MCF 10A (cell line): Measurements from ENCODE around the gene CAMP. TPM values are rescaled to one million over a fixed set of nuclear protein-coding genes. Genes with fewer than 3 reads are reported as not detected.

Source experiments
- BruUV-seq: library from RNA; stranded (reverse); fragments of 400-500 nt; replicated peaks from 2 replicates; lab custom pipeline; 2021; lab: Mats Ljungman, UMichigan
- CTCF ChIA-PET: fragments of 300-600 bp; sonication (Branson Sonifier 250); formaldehyde crosslinking; extraction: SDS; loops from one replicate; lab custom pipeline; 2021; ENCODE audit warnings: antibody characterized with exemption, inconsistent platforms; lab: Yijun Ruan, JAX
- POLR2A ChIA-PET: fragments of 300-600, 350-650 bp; sonication (Branson Sonifier 250); formaldehyde crosslinking; extraction: SDS; loops from one replicate; lab custom pipeline; 2020; ENCODE audit warnings: antibody characterized with exemption, inconsistent platforms; lab: Yijun Ruan, JAX
- DNase-seq: peaks from one replicate; pipeline ENCODE4 v3.0.0-alpha.2; 2018; ENCODE audit not compliant: unreplicated experiment
- H3K27ac Mint-ChIP-seq: one replicate; pipeline ENCODE4 v1.8.0; 2022; ENCODE audit warnings: mild to moderate bottlenecking, low read depth, mixed read lengths; ENCODE audit not compliant: unreplicated experiment
- H3K27me3 Mint-ChIP-seq: one replicate; pipeline ENCODE4 v1.8.0; 2022; ENCODE audit warnings: mixed read lengths; ENCODE audit not compliant: insufficient read depth, unreplicated experiment
- H3K36me3 Mint-ChIP-seq: one replicate; pipeline ENCODE4 v1.8.0; 2022; ENCODE audit warnings: mild to moderate bottlenecking, moderate library complexity, mixed read lengths; ENCODE audit not compliant: insufficient read depth, unreplicated experiment
- H3K4me1 Mint-ChIP-seq: one replicate; pipeline ENCODE4 v1.8.0; 2022; ENCODE audit warnings: mixed read lengths; ENCODE audit not compliant: insufficient read depth, unreplicated experiment
- H3K4me3 Mint-ChIP-seq: one replicate; pipeline ENCODE4 v1.8.0; 2022; ENCODE audit warnings: mild to moderate bottlenecking, moderate library complexity, mixed read lengths; ENCODE audit not compliant: unreplicated experiment
- H3K9me3 Mint-ChIP-seq: one replicate; pipeline ENCODE4 v1.8.0; 2022; ENCODE audit warnings: mixed read lengths; ENCODE audit not compliant: unreplicated experiment
- CTCF ChIP-seq: fragments of 200-600 bp; IDR thresholded peaks from one replicate; pipeline ENCODE4 v1.8.0; 2022; ENCODE audit warnings: antibody characterized with exemption, mild to moderate bottlenecking; ENCODE audit not compliant: unreplicated experiment
- intact Hi-C: fragments of 100-400 bp; cut with micrococcal nuclease; formaldehyde crosslinking; loops from 2 replicates; pipeline ENCODE4 v1.14.1; 2022
- microRNA-seq: library from miRNA; unstranded; fragments of <30 nt; microRNA quantifications from one replicate; pipeline ENCODE4 v1.2.0, GENCODE V29; 2022
- total RNA-seq: library from RNA; stranded (reverse); gene quantifications from 2 replicates; pipeline ENCODE4 v1.2.3, GENCODE V29; 2022

The CAMP gene
- total RNA-seq, 1 experiment from 2014 or later, result 0.72 TPM

GRCh38 chr3:48271763-48272498, 48.6 kb downstream of the CAMP start:
- ChIA-PET POLR2A (interaction anchor here (0.7 to 5.4 kb wide), 5 partner anchors 21 to 174 kb away, joined by 3 to 73 read pairs (median 4); partner anchors contain the start of genes ATRIP, CCDC51 and TMA7), CTCF (interaction anchor here (0.6 to 7.9 kb wide), 15 partner anchors 23 to 546 kb away, joined by 3 to 182 read pairs (median 4); partner anchors contain the start of genes CCDC51 and TMA7)
- H3K4me1 Mint-ChIP-seq, result peaks cover 29% of the 10 kb centered on the region
- intact Hi-C loops, result loop anchor here (2.0 kb wide), 1 partner anchor 129 kb away; no protein-coding TSS in a partner anchor
- H3K27me3 Mint-ChIP-seq, result no peaks in the 10 kb centered on the region
- TF ChIP-seq CTCF, result no peak
- H3K9me3 Mint-ChIP-seq, result no peaks in the 10 kb centered on the region
- no peak overlapping the region for H3K27ac Mint-ChIP-seq
- DNase-seq, result no peak
- BruUV-seq, result no TSS peak
- H3K4me3 Mint-ChIP-seq, result no peak overlapping the region
- H3K36me3 Mint-ChIP-seq, result no peaks in the 10 kb centered on the region

GRCh38 chr3:48273594-48274211, 50.4 kb downstream of the CAMP start:
- peak; percentile 74 for DNase-seq
- Mint-ChIP-seq H3K27me3 (no peaks in the 10 kb centered on the region), H3K4me1 (peaks cover 17% of the 10 kb centered on the region), H3K36me3 (peaks cover 6% of the 10 kb centered on the region), H3K9me3 (no peaks in the 10 kb centered on the region), H3K27ac (no peak overlapping the region), H3K4me3 (no peak overlapping the region)
- ChIA-PET POLR2A (interaction anchor here (0.7 to 2.9 kb wide), 10 partner anchors 14 to 1061 kb away, joined by 3 to 22 read pairs (median 4); partner anchors contain the start of genes ATRIP, CCDC51, PLXNB1 and TMA7), CTCF (interaction anchor here (0.5 to 3.7 kb wide), 10 partner anchors 74 to 1088 kb away, joined by 3 to 80 read pairs (median 4); no protein-coding TSS in a partner anchor)
- BruUV-seq, result no TSS peak
- TF ChIP-seq CTCF, result peak; percentile 85
- intact Hi-C loops, result loop anchor here (1.0 to 2.0 kb wide), 3 partner anchors 127 to 275 kb away; no protein-coding TSS in a partner anchor

- Mint-ChIP-seq H3K27me3 (no peaks in the 10 kb centered on the region), H3K9me3 (no peaks in the 10 kb centered on the region), H3K27ac (no peak overlapping the region), H3K4me1 (peaks cover 10% of the 10 kb centered on the region), H3K4me3 (no peak overlapping the region), H3K36me3 (peaks cover 6% of the 10 kb centered on the region)
- TF ChIP-seq CTCF, result no peak
- DNase-seq, result no peak
- intact Hi-C loops, result no loop called here
- POLR2A ChIA-PET, result interaction anchor here (0.6 to 2.9 kb wide), 5 partner anchors 125 to 166 kb away, joined by 3 to 22 read pairs (median 9); partner anchors contain the start of genes CCDC51 and TMA7
- BruUV-seq, result no TSS peak
- CTCF ChIA-PET, result interaction anchor here (0.5 to 3.7 kb wide), 10 partner anchors 80 to 284 kb away, joined by 3 to 80 read pairs (median 4); no protein-coding TSS in a partner anchor
Observed at GRCh38 chr3:48274452-48274851, 51.2 kb downstream of the CAMP start.

Small RNAs within 50 kb of the gene (microRNA-seq; reads per million reads assigned to microRNA genes)
- gene MIR4443, result 22.1 reads per million, percentile 59 among the genes with 10 or more reads in this experiment

Other genes with a start within 250 kb of the CAMP start
- 217 and 260 TPM in 2 replicates for gene MAP4, start 207.1 kb upstream of the CAMP start, total RNA-seq
- gene CDC25A, start 35.1 kb upstream of the CAMP start, total RNA-seq, result 7.3 and 8.6 TPM in 2 replicates
- gene ZNF589, start 17.6 kb downstream of the CAMP start, total RNA-seq, result 5.6 and 5.7 TPM in 2 replicates
- gene NME6, start 77.9 kb downstream of the CAMP start, total RNA-seq, result 31.0 and 33.0 TPM in 2 replicates
- not detected in 2 replicates for gene SPINK8, start 110.2 kb downstream of the CAMP start, total RNA-seq
- gene FBXW12, start 148.7 kb downstream of the CAMP start, total RNA-seq, result not detected in 2 replicates
- gene PLXNB1, start 206.6 kb downstream of the CAMP start, total RNA-seq, result 90.0 and 101 TPM in 2 replicates
- 31.9 and 32.5 TPM in 2 replicates for gene CCDC51, start 216.6 kb downstream of the CAMP start, total RNA-seq
- 356 and 372 TPM in 2 replicates for gene TMA7, start 216.8 kb downstream of the CAMP start, total RNA-seq
- 8.6 and 9.1 TPM in 2 replicates for gene ATRIP, start 223.2 kb downstream of the CAMP start, total RNA-seq